Natural killer cell treated with Interleukin-12 subunit alpha and Interleukin-12 subunit beta and Interleukin-15 and Interleukin-18, amount 100 ng/mL, for 72 hours (primary cell): ENCODE measurements around the gene ELSPBP1. TPM values are rescaled to one million over a fixed set of nuclear protein-coding genes. Genes with fewer than 3 reads are reported as not detected.
A peak's percentile ranks its signal among the peaks of the same experiment; 100 is the strongest.
"Not testable (repeated sequence)": the region's sequence is repeated elsewhere in the genome, so short reads cannot be mapped to it uniquely, and the experiment has no call there.

Experiments
- ATAC-seq, 2 donors: fragments of 150-1000 bp; cut with Tn5 transposase in 1 of 2; sonication (Bioruptor Pico), chemical (Tn5 transposase) in 1 of 2; 2 replicates each; pipeline ENCODE4 v1.10.0; 2021
- DNase-seq: peaks from one replicate; pipeline ENCODE4 v3.0.0; 2022; ENCODE audit warnings: low spot score
- H3K27ac Mint-ChIP-seq, 2 donors: 1 replicate in 1 of 2; 2 replicates in 1 of 2; pipeline ENCODE4 v1.8.0; 2022; ENCODE audit warnings: mixed read lengths in 2 of 2, mild to moderate bottlenecking in 1 of 2, moderate library complexity in 1 of 2
- H3K27me3 Mint-ChIP-seq, 2 donors: 1 replicate in 1 of 2; 2 replicates in 1 of 2; pipeline ENCODE4 v1.8.0; 2022; ENCODE audit warnings: mixed read lengths in 2 of 2
- H3K36me3 Mint-ChIP-seq: one replicate; pipeline ENCODE4 v1.8.0; 2022; ENCODE audit warnings: mixed read lengths
- H3K4me1 Mint-ChIP-seq, 2 donors: 1 replicate in 1 of 2; 2 replicates in 1 of 2; pipeline ENCODE4 v1.8.0; 2022; ENCODE audit warnings: low read depth in 2 of 2, mixed read lengths in 2 of 2, mild to moderate bottlenecking in 1 of 2
- H3K4me3 Mint-ChIP-seq: one replicate; pipeline ENCODE4 v1.8.0; 2022; ENCODE audit warnings: mixed read lengths
- H3K9me3 Mint-ChIP-seq: 2 replicates; pipeline ENCODE4 v1.8.0; 2022; ENCODE audit warnings: mixed read lengths
- total RNA-seq, 2 donors: library from RNA; stranded (reverse); gene quantifications; one replicate each; pipeline ENCODE4 v1.2.3, GENCODE V29; 2022

The ELSPBP1 gene
- total RNA-seq: not detected

- Mint-ChIP-seq H3K27ac (no peak within 1 kb of the TSS), H3K4me1 (no peaks in the 10 kb centered on the region), H3K9me3 (no peaks in the 10 kb centered on the region), H3K27me3 (peaks cover 24 to 39% of the 10 kb centered on the region in 2 donors), H3K4me3 (no peak within 1 kb of the TSS), H3K36me3 (no peaks in the 10 kb centered on the region)
- DNase-seq: no peak
- ATAC-seq: no peak
Observed at GRCh38 chr19:47994209-47994802, at the start of gene ELSPBP1. Gene ELSPBP1 (plus strand): TSS chr19:47994632. CDS start chr19:48008668, 14,036 bp downstream.

GRCh38 chr19:47949852-47950521 is 44.4 kb upstream of the ELSPBP1 start:
- peak; percentile 65 for DNase-seq
- not testable (repeated sequence) for H3K27ac Mint-ChIP-seq, H3K36me3 Mint-ChIP-seq, H3K4me1 Mint-ChIP-seq, H3K4me3 Mint-ChIP-seq, H3K9me3 Mint-ChIP-seq, ATAC-seq, H3K27me3 Mint-ChIP-seq

DNA sequence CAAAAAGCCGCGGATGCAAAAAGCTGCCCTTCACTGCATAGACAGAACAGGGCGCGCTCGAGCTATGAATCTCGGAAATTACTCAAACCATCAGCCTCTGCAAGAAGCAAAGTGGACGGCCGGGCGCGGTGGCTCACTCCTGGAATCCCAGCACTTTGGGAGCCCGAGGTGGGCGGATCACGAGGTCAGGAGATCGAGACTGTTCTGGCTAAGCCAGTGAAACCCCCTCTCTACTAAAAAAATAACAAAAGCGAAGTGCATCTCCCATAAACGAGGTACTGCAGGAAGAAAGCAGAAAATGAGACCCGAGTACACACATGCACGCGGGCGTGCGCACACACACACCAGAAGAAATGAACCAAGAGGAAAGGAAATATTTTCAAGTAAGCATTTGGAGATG is 42.3 kb upstream of the ELSPBP1 start:
- H3K4me1 Mint-ChIP-seq, H3K4me3 Mint-ChIP-seq, H3K27me3 Mint-ChIP-seq, ATAC-seq, H3K36me3 Mint-ChIP-seq, H3K27ac Mint-ChIP-seq, H3K9me3 Mint-ChIP-seq, DNase-seq: not testable (repeated sequence)

GRCh38 chr19:47955936-47956335 is 38.5 kb upstream of the ELSPBP1 start:
- not testable (repeated sequence) for H3K27me3 Mint-ChIP-seq, DNase-seq, H3K27ac Mint-ChIP-seq, H3K4me3 Mint-ChIP-seq, H3K36me3 Mint-ChIP-seq, ATAC-seq, H3K4me1 Mint-ChIP-seq, H3K9me3 Mint-ChIP-seq

GRCh38 chr19:47973529-47973928 is 20.9 kb upstream of the ELSPBP1 start:
- Mint-ChIP-seq H3K27ac (no peak overlapping the region), H3K36me3 (no peaks in the 10 kb centered on the region), H3K4me3 (no peak overlapping the region), H3K4me1 (no peaks in the 10 kb centered on the region), H3K9me3 (no peaks in the 10 kb centered on the region), H3K27me3 (peaks cover 32 to 63% of the 10 kb centered on the region in 2 donors)
- ATAC-seq (no peak), DNase-seq (no peak)

GRCh38 chr19:47991191-47991808 is 3.1 kb upstream of the ELSPBP1 start:
- no peak for DNase-seq
- Mint-ChIP-seq H3K36me3 (no peaks in the 10 kb centered on the region), H3K9me3 (no peaks in the 10 kb centered on the region), H3K4me1 (no peaks in the 10 kb centered on the region), H3K4me3 (no peak overlapping the region), H3K27me3 (peaks cover 21 to 34% of the 10 kb centered on the region in 2 donors), H3K27ac (no peak overlapping the region)
- ATAC-seq: no peak

- no peak for ATAC-seq
- DNase-seq: no peak
- peaks cover 24 to 39% of the 10 kb centered on the region in 2 donors for H3K27me3 Mint-ChIP-seq
Observed at GRCh38 chr19:47992070-47992469, 2.4 kb upstream of the ELSPBP1 start, which contains the start of gene BSPH1. Gene BSPH1 (minus strand): TSS chr19:47992170. CDS start chr19:47992081, 89 bp downstream.

DNA sequence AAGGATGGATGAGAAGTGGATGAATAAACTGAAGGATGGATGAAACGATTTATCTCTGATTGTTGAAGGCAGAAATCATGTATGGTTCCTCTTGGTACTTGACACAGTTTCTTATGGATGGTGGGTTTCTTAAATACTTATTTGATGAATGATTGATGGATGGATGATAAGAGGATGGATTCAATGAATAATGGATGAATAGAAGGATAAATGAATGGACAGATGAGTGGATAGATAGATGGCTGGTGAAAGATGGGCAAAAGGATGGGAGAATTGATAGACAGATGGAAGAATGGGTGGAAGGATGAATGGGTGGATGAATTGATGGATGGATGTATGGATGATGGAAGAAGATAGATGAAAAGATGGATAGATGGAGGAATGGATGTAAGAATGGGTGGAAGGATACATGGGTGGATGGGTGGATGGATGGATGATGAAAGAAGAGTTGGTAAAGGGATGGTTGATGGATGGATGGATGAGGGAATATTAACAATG is 1.8 kb downstream of the ELSPBP1 start:
- no peak overlapping the region for H3K27ac Mint-ChIP-seq
- no peak overlapping the region for H3K4me3 Mint-ChIP-seq
- H3K4me1 Mint-ChIP-seq: no peaks in the 10 kb centered on the region
- H3K27me3 Mint-ChIP-seq: peaks cover 13 to 33% of the 10 kb centered on the region in 2 donors
- H3K9me3 Mint-ChIP-seq: no peaks in the 10 kb centered on the region
- ATAC-seq (no peak), DNase-seq (no peak)
- H3K36me3 Mint-ChIP-seq: no peaks in the 10 kb centered on the region

More at GRCh38 chr19:47992070-47992469, 2.4 kb upstream of the ELSPBP1 start, which contains the start of gene BSPH1:
- Mint-ChIP-seq H3K9me3 (no peaks in the 10 kb centered on the region), H3K4me3 (no peak within 1 kb of the TSS), H3K4me1 (no peaks in the 10 kb centered on the region), H3K36me3 (no peaks in the 10 kb centered on the region), H3K27ac (no peak within 1 kb of the TSS)

GRCh38 chr19:47998800-47999199 is 4.4 kb downstream of the ELSPBP1 start:
- ATAC-seq (no peak), DNase-seq (no peak)
- no peaks in the 10 kb centered on the region for H3K36me3 Mint-ChIP-seq
- H3K4me1 Mint-ChIP-seq: no peaks in the 10 kb centered on the region
- H3K27ac Mint-ChIP-seq: no peak overlapping the region
- no peak overlapping the region for H3K4me3 Mint-ChIP-seq
- H3K27me3 Mint-ChIP-seq: peaks cover 13 to 29% of the 10 kb centered on the region in 2 donors
- no peaks in the 10 kb centered on the region for H3K9me3 Mint-ChIP-seq

- Mint-ChIP-seq H3K4me1 (no peaks in the 10 kb centered on the region), H3K36me3 (no peaks in the 10 kb centered on the region), H3K27ac (no peak overlapping the region), H3K27me3 (peaks cover 17 to 19% of the 10 kb centered on the region in 2 donors), H3K9me3 (no peaks in the 10 kb centered on the region), H3K4me3 (no peak overlapping the region)
- DNase-seq (no peak), ATAC-seq (no peak)
Observed at GRCh38 chr19:48000846-48001245, 6.4 kb downstream of the ELSPBP1 start.

- Mint-ChIP-seq H3K27ac (no peak overlapping the region), H3K27me3 (peaks cover 9 to 14% of the 10 kb centered on the region in 2 donors), H3K36me3 (no peaks in the 10 kb centered on the region), H3K9me3 (no peaks in the 10 kb centered on the region), H3K4me1 (no peaks in the 10 kb centered on the region), H3K4me3 (no peak overlapping the region)
- DNase-seq (no peak), ATAC-seq (no peak)
Observed at GRCh38 chr19:48004236-48004635, 9.8 kb downstream of the ELSPBP1 start.

GRCh38 chr19:48006762-48007161 is 12.3 kb downstream of the ELSPBP1 start:
- peaks cover 9 to 14% of the 10 kb centered on the region in 2 donors for H3K27me3 Mint-ChIP-seq
- H3K4me1 Mint-ChIP-seq: no peaks in the 10 kb centered on the region
- ATAC-seq (no peak), DNase-seq (no peak)
- no peaks in the 10 kb centered on the region for H3K36me3 Mint-ChIP-seq
- H3K4me3 Mint-ChIP-seq: no peak overlapping the region
- no peaks in the 10 kb centered on the region for H3K9me3 Mint-ChIP-seq
- H3K27ac Mint-ChIP-seq: no peak overlapping the region

- DNase-seq: no peak
- H3K36me3 Mint-ChIP-seq: no peaks in the 10 kb centered on the region
- H3K27ac Mint-ChIP-seq: no peak overlapping the region
- H3K27me3 Mint-ChIP-seq: peaks cover 7% of the 10 kb centered on the region in 2 donors
- no peaks in the 10 kb centered on the region for H3K4me1 Mint-ChIP-seq
- H3K4me3 Mint-ChIP-seq: no peak overlapping the region
- no peaks in the 10 kb centered on the region for H3K9me3 Mint-ChIP-seq
- ATAC-seq: no peak
Observed at GRCh38 chr19:48010932-48011758, 16.7 kb downstream of the ELSPBP1 start.
